Heart right ventricle (tissue), 16 donors: ENCODE results near the gene ECT2L. TPM values are rescaled to one million over a fixed set of nuclear protein-coding genes. Genes with fewer than 3 reads are reported as not detected.

Experiments used
- ATAC-seq, 8 donors: fragments of 200-7000 bp; cut with Tn5 transposase; one replicate each; pipeline ENCODE4 v1.9.1; 2020; ENCODE audit warnings: mild to moderate bottlenecking in 8 of 8, moderate library complexity in 8 of 8, moderate number of reproducible peaks in 1 of 8
- DNase-seq, 2 donors: peaks; one replicate each; pipeline ENCODE4 v3.0.0-alpha.2; 2020
- H3K27ac ChIP-seq, 10 donors: fragments of 200-600 bp; sonication (generic) in 2 of 10; one replicate each; pipeline versions ENCODE4 v1.5.0 to v1.8.0; 2020 to 2022; ENCODE audit warnings: mild to moderate bottlenecking in 3 of 10
- H3K27me3 ChIP-seq, 7 donors: fragments of 200-600 bp; one replicate each; pipeline ENCODE4 v1.8.0; 2021 to 2022; ENCODE audit warnings: mild to moderate bottlenecking in 2 of 7
- H3K36me3 ChIP-seq, 9 donors: fragments of 200-600 bp; sonication (generic) in 1 of 9; one replicate each; pipeline versions ENCODE4 v1.5.0 to v1.8.0; 2020 to 2022; ENCODE audit warnings: mild to moderate bottlenecking in 2 of 9
- H3K4me1 ChIP-seq, 9 donors: fragments of 200-600 bp; sonication (generic) in 1 of 9; one replicate each; pipeline versions ENCODE4 v1.5.0 to v1.8.0; 2020 to 2022; ENCODE audit warnings: mild to moderate bottlenecking in 4 of 9
- H3K4me3 ChIP-seq, 10 donors: fragments of 200-600 bp; sonication (generic) in 2 of 10; one replicate each; pipeline versions ENCODE4 v1.5.0 to v1.8.0; 2020 to 2022; ENCODE audit warnings: mild to moderate bottlenecking in 7 of 10, moderate library complexity in 2 of 10
- H3K9me3 ChIP-seq, 11 donors: fragments of 200-600 bp in 10 of 11; sonication (generic) in 2 of 11; one replicate each; pipeline versions ENCODE4 v1.5.0 to v1.8.0; 2013 to 2022; ENCODE audit warnings: mild to moderate bottlenecking in 2 of 11, control low read depth in 1 of 11, moderate library complexity in 1 of 11
- CTCF ChIP-seq, 9 donors: fragments of 200-600 bp; sonication (generic) in 2 of 9; IDR thresholded peaks; one replicate each; pipeline versions ENCODE4 v1.5.0 to v1.8.0; 2021 to 2022; ENCODE audit warnings: antibody characterized with exemption in 9 of 9, mild to moderate bottlenecking in 5 of 9, moderate library complexity in 1 of 9
- WGBS, 2 donors: extraction: QIAGEN DNeasy Blood & Tissue Kit; methylation state at CpG; one replicate each; pipeline ENCODE4 v1.1.7; 2013; ENCODE audit warnings: inconsistent platforms in 1 of 2; 5-methylcytosine and 5-hydroxymethylcytosine counted together
- intact Hi-C, 10 donors: fragments of 100-400 bp; cut with DNase I; formaldehyde crosslinking; loops; one replicate each; pipeline versions ENCODE4 v1.11.1 to v1.14.2; 2022
- polyA plus RNA-seq, 2 donors: library from polyadenylated mRNA; stranded (reverse); fragments of 200-250 nt; gene quantifications; one replicate each; pipeline ENCODE4 v1.2.3, GENCODE V29; 2013
- total RNA-seq, 10 donors: library from RNA; stranded (reverse); fragmentation: NEBNext Ultra II Directional in 3 of 10; extraction: Animal tissue kit (Norgen Biotek cat#: 25700) in 3 of 10; gene quantifications; one replicate each; pipeline versions ENCODE4 v1.2.1 to v1.2.4, GENCODE V29; 2021 to 2023
- donor health status: Arrhythmogenic right ventricular cardiomyopathy.
- donor health status: ischemic (EF 13 %, LVEDD 7.1; RV severe dilation, severe dysfunction).
- donor health status: healthy with polysubstance abuse.
- donor health status: DM: no; HTN: yes; CAD: no.
- donor health status: DM: no; HTN: no; CAD: no.
- donor health status: ischemic (EF 25% LVEDD 6.9; RV normal size, moderate dysfunction).
- donor health status: ischemic (EF 25% LVEDD 5.7; RV mildly dilated, moderate dysfunction).
- donor health status: healthy.
- donor health status: DM: yes; HTN: yes; CAD: no.
- donor health status: Ischemic cardiomyopathy.
- donor health status: ischemic (EF 35%, LVEDD 5.7; RV mildly dilated, moderate dysfunction).
- donor health status: nonischemic (EF 11% LVEDD 7.7; RV severe dilation, severe dysfunction).
- donor health status: DM: yes; HTN: yes; CAD: no.
- donor health status: PGD.
- donor health status: ischemic (EF 29% LVEDD 5.4; RV normal size, mild dysfunction).
- donor health status: nonischemic (EF 23%, LVEDD 6.1; RV moderate dilation, normal function).

ECT2L gene
- total and polyA plus RNA-seq, 12 donors = 0.28 to 9.9 (median 3.0) TPM

GRCh38 chr6:138811866-138812265 lies 16.0 kb downstream of the ECT2L start:
- intact Hi-C loops = loop anchor here in 6 of 10 donors (10.0 kb wide), 4 partner anchors 113 to 553 kb away; no protein-coding TSS in a partner anchor
- no peaks in the 10 kb centered on the region for H3K4me1 ChIP-seq
- H3K27me3 ChIP-seq = no peaks in the 10 kb centered on the region
- DNase-seq (no peak), ATAC-seq (no peak)
- no peaks in the 10 kb centered on the region for H3K9me3 ChIP-seq
- WGBS, 2 donors = 78 to 97% methylated on average over 3 of the region's 3 CpGs
- TF ChIP-seq CTCF (IDR thresholded peaks at IDR 0.05) = no peak
- no peak overlapping the region for H3K27ac ChIP-seq
- no peak overlapping the region for H3K4me3 ChIP-seq
- no peaks in the 10 kb centered on the region for H3K36me3 ChIP-seq

GRCh38 chr6:138814179-138814834 lies 18.4 kb downstream of the ECT2L start:
- no peak for ATAC-seq
- TF ChIP-seq CTCF (IDR thresholded peaks at IDR 0.05) = no peak
- no peak overlapping the region for H3K4me3 ChIP-seq
- peaks cover 0 to 17% (median 0%) of the 10 kb centered on the region in 9 donors for H3K4me1 ChIP-seq
- H3K36me3 ChIP-seq = no peaks in the 10 kb centered on the region
- H3K27me3 ChIP-seq = no peaks in the 10 kb centered on the region
- H3K27ac ChIP-seq = no peak overlapping the region
- no peaks in the 10 kb centered on the region for H3K9me3 ChIP-seq
- 63 to 68% methylated on average over 5 of the region's 5 CpGs for WGBS, 2 donors
- no peak for DNase-seq
- intact Hi-C loops = loop anchor here in 6 of 10 donors (2.0 to 10.0 kb wide), 5 partner anchors 110 to 550 kb away; partner anchors contain the start of gene REPS1 (in 1 of the 6)

- WGBS, 2 donors = 86 to 88% methylated on average over 6 of the region's 6 CpGs
- H3K36me3 ChIP-seq = no peaks in the 10 kb centered on the region
- no peak overlapping the region for H3K4me3 ChIP-seq
- no peak for TF ChIP-seq CTCF (IDR thresholded peaks at IDR 0.05)
- H3K27me3 ChIP-seq = no peaks in the 10 kb centered on the region
- ATAC-seq (no peak), DNase-seq (no peak)
- no peaks in the 10 kb centered on the region for H3K9me3 ChIP-seq
- intact Hi-C loops = loop anchor here in 9 of 10 donors (2.0 to 10.0 kb wide), 10 partner anchors 110 to 552 kb away; partner anchors contain the start of gene REPS1 (in 3 of the 9)
- peaks cover 0 to 17% (median 0%) of the 10 kb centered on the region in 9 donors for H3K4me1 ChIP-seq
- no peak overlapping the region for H3K27ac ChIP-seq
Observed at GRCh38 chr6:138815221-138815620, 19.3 kb downstream of the ECT2L start.

GRCh38 chr6:138815797-138816528 lies 20.1 kb downstream of the ECT2L start:
- ATAC-seq (peak in 7 of 8 donors; percentile 66 to 85 (median 74)), DNase-seq (no peak)
- no peaks in the 10 kb centered on the region for H3K27me3 ChIP-seq
- intact Hi-C loops = loop anchor here (1.0 to 10.0 kb wide), 13 partner anchors 109 to 551 kb away; partner anchors contain the start of gene REPS1 (in 8 of the 10)
- peaks cover 0 to 17% (median 0%) of the 10 kb centered on the region in 9 donors for H3K4me1 ChIP-seq
- no peaks in the 10 kb centered on the region for H3K36me3 ChIP-seq
- TF ChIP-seq CTCF (IDR thresholded peaks at IDR 0.05) = peak; percentile 64 to 83 (median 75)
- peak overlapping the region in 1 of 10 donors; percentile 30 for H3K27ac ChIP-seq
- whole genome bisulfite sequencing, 2 donors = 31 to 37% methylated on average over 4 of the region's 4 CpGs
- H3K4me3 ChIP-seq = no peak overlapping the region
- H3K9me3 ChIP-seq = no peaks in the 10 kb centered on the region
